ENCODE measurements around the gene KIAA1958. TPM values are rescaled to one million over a fixed set of nuclear protein-coding genes. Genes with fewer than 3 reads are reported as not detected.
A peak's percentile ranks its signal among the peaks of the same experiment; 100 is the strongest.

KIAA1958 gene
- polyA plus RNA-seq, 1 donor, result 3.8 TPM

DNA sequence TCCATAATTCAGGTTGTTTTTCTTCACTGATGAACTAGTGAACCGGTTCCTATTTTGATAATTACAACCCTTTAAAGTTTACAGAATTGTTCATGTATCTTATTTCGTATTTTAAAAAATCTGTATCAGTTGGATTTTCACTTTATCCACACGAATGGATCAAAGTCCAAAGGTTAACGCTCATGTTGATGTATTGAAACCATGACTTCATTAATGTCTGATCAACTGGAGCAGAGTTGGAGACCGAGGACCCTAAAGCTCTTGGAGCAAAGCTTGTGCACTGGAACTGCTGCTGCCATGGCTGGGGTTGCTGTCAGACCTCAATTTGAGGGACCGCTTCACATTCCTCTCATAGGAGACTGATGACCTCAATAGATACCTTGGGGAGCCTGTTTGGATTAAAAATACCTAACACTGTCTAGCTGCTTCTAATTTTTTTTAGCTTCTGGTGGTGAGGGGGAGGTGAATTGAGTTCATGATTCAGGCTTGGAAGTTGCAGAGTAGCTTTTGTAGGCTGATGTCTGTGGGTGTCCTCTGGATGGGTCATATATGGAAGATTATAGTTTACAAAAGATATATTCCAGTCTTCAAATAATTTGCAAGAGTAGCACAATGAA lies 45.1 kb downstream of the KIAA1958 start:
- DNase-seq, result no peak

DNA sequence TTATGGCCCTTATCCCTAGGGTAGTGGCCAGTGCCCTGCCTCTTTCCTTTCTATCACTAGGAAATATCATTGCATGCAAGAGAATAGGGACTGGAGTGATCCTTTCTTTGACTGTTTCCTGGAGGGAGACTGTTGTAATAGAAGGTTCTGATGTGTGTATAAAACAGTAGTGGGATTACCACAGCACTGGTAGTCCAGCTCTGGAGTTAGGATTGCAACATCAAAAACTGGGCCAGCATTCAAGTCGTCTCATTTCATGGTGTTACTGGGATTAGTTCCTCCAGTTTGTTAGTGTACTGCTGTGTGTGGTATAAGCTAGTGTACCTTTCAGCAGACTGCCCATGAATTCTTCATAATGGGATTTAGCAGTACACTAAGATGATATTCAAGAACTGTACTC lies 45.8 kb downstream of the KIAA1958 start:
- DNase-seq, result no peak

DNA sequence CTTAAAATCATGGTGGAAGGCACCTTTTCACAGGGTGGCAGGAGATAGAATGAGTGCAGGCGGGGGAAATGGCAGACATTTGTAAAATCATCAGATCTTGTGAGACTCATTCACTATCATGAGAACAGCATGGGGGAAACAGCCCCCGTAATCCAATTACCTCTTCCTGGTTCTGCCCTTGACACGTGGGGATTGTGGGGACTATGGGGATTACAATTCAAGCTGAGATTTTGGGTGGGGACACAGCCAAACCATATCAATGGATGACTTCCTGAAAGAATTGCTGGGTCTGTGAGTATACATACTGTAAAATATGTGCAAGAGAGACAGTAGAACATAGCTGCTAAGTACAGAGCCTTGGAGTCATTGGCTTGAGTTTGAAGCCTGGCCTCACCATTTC lies 47.0 kb downstream of the KIAA1958 start:
- DNase-seq, result no peak

DNA sequence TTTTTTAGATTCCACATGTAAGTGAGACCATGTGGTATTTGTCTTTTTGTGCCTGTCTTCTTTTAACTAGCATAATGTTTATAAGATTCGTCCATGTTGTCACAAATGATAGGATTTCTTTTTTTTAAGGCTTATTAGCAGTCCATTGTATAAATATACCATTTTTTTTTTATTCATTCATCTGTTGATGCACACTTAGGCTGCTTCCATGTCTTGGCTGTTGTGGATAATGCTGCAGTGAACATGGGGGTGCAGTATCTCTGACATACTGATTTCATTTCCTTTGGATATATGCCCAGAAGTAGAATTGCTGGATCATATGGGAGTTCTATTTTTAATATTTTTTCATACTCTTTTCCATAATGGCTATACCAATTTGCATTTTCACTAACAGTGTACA lies 48.7 kb downstream of the KIAA1958 start:
- peak; percentile 54 for DNase-seq

DNA sequence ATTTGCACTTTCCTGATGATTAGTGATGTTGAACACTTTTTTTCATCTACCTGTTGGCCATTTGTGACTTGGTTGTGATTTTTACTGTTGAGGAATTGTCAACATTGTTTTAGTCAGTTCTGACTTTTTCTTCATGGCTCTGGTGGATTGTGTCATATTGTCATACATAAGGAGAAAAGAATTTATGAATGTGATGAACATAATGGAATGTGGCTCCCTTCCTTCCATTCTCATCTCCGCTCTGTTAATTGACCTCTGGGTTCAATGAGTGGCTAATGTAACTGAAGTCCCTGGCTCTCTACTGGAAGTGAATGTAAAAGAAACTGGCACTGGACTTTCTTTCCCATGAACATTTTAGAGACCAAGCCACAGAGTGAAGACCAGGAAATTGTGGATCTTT lies 49.2 kb downstream of the KIAA1958 start:
- DNase-seq, result no peak

DNA sequence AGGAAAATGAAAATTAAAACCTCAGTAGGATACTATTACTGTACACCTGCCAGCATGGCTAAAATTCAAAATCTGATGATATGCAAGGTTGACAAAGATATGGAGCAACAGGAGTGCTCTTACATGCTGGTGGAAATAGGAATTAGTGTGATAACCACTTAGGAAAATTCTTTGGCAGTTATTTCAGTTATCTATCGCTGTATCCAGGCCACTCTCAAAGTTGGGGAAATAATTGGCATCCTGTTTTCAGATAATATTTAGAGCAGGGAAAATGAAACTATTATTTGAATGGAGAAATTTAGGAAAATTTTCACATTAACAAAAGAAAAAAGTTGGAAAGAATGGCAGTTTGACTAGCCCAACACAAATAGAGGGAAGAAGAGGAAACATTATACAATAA lies 50.9 kb downstream of the KIAA1958 start:
- DNase-seq, result no peak

DNA sequence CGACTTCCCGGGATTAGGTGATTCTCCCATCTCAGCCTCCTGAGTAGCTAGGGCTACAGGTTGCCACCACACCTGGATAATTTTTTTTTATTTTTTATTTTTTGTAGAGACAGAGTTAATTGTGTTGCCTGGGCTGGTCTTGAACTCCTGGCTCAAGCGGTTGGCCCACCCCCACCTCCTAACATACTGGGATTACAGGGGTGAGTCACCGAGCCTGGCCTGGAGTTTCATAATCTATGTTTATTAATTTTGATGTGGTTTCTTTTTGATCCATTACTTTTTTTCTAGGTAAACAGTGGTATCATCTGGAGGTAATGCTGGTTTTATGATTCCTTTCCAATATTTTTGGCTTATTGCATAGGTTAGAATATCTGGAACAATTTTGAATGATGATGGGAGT lies 54.2 kb downstream of the KIAA1958 start:
- no peak for DNase-seq

DNA sequence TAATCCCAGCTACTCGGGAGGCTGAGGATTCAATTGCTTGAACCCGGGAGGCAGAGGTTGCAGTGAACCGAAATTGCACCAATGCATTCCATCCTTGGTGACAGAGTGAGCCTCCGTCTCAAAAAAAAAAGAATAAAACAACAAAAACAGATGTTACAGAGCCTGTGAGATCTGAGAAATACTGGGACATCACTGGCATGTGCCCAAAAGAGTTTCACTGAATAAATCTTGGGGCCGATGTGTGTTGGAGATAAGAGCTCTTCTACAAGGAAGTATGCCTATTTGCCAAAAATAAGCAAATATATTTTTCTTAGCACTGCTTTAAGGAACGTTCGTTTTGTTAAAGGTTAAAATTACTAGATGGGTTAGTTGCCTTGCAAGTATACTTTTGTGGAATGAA lies 55.1 kb downstream of the KIAA1958 start:
- no peak for DNase-seq

DNA sequence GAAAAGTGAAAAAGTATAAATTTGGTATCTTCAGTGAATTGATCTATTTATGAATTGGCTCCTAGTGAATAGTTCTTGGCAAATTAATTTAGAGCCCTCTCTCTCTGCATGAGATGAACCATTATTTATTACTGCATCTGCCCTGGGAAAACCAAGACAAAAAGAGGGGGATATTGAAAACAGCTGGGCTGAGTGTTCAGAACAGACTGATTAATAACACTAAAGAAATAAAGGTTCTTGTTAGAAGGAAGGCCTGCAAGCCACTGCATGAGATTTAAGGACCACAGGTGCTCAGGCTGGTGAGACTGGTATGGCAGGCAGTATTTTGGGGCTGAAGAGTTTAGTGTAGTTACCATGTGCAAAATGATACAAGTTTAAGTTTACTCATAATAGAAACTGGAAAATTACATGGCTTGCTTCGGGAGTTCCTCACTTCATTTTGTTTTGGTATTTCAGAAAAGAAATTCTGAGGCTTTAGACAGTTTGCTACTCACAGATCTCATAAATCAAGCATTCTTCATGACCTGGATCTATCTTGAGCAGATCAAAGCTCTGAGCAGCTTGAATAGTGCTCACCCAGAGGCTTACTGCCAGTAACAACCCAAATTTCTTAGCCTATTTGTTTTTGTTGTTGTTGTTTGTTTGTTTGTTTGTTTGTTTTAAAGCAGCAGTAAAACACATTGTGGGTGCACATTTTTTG lies 56.1 kb downstream of the KIAA1958 start:
- DNase-seq, result no peak

DNA sequence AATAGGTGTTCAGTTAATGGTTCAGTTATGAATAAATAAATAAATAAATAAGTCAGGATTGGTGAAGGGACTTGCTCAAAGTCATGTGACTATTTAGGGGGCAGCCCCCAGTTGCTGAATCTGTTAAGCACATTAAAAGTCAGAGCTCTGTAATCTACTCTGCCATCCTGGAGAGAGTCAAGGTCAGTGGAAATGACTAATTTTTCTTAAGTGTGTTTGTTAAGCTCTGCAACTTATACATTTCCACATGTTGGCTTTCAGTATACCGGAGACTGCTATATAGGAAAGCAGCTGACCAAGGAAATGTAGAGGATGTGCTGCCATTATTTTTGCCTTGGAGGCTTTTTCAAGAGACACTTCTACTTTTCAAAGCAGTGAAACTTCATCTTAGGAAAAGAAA lies 57.9 kb downstream of the KIAA1958 start:
- no peak for DNase-seq

DNA sequence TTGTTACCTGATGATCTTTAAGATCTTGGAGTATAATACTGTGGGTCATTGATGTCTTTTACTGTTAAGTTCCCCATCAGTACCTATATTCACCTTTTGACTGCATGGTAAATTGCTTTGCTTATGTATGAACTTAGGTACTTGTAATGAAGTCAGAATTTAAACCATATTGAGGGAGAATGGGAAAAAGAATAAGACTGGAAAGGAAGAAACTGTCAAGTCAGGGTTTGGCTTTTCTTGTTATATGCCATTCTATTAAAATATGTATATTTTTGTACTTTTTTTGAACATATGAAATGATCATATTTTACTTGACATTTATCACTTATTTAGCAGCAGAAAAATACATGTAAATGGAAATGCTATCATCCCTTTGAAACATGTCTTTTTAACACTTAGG lies 58.6 kb downstream of the KIAA1958 start:
- DNase-seq, result no peak

DNA sequence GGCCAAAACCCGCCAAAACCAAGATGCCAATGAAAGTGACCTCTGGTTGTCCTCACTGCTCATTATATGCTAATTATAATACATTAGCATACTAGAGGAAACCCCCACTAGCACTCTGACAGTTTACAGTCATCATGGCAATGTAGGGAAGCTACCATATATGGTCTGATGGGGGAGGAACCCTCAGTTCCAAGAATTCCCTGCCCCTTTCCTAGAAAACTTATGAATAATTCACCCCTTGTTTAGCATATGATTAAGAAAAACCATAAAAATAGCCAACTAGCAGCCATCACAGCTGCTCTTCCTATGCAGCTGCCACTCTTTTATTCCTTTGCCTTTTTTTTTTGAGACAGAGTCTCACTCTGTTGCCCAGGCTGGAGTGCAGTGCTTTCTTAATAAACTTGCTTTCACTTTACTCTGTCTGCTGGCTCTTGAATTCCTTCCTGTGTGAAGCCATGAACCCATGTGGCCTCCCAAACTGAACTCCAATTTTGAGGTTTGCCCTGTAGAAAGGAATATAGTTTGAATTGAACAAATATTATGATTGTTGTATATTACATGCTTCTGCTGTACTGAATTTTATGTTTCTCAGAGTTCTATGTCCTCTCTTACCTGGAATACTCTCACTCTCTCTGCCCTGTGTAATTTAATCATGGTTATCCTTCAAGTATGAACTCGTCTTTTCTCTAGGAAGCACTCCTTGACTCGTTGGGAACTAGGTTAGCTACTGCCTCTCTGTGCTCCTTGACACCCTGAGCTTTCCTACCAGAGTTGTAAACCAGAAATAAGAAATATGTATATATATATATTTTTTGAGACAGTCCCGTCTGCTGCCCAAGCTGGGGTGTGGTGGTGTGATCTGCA lies 59.8 kb downstream of the KIAA1958 start:
- no peak for DNase-seq

DNA sequence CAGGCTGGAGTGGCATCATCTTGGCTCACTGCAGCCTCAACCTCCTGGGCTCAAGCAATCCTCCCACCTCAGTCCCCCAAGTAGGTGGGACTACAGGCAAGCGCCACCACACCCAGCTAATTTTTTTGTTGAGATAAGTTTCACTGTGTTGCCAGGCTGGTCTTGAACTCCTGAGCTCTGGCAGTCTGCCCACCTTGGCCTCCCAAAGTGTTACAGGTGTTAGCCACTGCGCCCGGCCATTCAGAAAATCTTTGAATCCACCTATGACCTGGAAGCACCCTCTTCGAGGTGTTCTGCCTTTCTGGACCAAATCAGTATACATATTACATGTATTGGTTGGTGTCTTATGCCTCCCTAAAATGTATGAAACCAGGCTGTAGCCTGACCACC lies 61.4 kb downstream of the KIAA1958 start:
- DNase-seq, result no peak

DNA sequence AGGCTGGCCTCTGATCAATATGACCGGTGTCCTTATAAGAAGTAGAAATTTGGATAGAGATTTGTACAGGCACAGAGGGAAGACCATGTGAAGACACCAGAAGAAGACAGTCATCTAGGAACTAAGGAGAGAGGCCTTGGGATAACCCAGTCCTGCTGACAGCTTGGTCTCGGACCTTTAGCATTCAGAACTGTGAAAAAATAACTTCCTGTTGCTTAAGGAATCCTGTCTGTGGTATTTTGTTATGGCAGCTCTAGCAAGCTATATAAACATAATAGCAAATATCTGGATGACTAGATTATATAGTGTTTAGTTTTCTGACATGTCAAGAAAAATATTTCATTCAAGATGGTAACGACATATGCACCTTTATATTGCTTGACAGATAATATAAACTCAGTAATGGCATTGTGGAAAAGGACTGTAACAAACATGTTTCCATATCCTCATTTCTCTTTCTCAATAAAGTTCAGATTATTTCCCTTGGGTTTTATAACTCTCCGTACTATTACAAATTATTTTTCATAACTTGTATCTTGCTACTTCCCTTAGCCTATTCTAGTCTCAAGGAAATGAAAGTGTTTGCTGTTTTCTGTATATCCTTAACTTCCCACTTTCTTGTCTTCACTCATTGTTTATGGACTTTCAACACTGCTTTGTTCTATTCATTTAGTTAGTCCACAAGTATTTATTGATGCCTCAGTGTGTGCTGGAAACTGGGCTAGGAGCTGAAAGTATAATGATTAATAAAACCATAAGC lies 62.4 kb downstream of the KIAA1958 start:
- no peak for DNase-seq

DNA sequence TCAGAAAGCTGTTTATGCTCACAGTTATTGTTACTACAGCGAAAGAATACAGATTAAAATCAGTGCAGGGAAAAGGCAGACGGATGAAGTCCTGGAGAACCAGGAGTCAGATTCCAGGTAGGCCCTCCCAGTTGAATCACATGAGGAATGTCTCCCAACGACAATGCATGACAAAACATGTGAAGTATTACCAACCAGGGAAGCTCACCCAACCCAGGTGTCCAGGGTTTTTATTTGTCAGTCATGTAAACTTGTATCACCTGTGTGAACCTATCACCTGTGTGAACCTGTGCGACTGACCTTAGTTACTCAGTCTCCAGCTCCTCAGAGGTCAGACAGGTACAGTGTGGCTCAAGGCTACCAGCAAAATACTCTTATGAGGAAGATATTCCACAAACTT lies 63.9 kb downstream of the KIAA1958 start:
- DNase-seq, result no peak

DNA sequence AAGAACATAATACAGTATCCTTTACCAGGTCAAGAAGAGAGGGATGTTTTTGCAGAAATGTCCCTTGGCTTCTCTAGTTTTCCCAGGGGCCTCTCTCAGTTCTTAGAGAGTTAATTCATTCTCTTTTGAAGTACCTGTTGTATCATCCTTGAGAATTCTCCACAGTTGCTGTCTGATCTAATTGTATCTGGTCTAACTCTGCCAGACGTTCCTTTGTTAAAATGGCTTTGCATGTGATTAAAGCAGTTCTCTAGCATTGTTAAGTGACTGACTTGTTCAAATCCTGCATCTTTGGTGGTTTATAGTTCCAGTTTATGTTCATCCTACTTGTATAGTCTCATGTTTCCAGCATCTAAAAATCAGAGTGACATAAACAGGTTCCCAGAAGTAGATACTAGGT lies 65.0 kb downstream of the KIAA1958 start:
- DNase-seq, result no peak

DNA sequence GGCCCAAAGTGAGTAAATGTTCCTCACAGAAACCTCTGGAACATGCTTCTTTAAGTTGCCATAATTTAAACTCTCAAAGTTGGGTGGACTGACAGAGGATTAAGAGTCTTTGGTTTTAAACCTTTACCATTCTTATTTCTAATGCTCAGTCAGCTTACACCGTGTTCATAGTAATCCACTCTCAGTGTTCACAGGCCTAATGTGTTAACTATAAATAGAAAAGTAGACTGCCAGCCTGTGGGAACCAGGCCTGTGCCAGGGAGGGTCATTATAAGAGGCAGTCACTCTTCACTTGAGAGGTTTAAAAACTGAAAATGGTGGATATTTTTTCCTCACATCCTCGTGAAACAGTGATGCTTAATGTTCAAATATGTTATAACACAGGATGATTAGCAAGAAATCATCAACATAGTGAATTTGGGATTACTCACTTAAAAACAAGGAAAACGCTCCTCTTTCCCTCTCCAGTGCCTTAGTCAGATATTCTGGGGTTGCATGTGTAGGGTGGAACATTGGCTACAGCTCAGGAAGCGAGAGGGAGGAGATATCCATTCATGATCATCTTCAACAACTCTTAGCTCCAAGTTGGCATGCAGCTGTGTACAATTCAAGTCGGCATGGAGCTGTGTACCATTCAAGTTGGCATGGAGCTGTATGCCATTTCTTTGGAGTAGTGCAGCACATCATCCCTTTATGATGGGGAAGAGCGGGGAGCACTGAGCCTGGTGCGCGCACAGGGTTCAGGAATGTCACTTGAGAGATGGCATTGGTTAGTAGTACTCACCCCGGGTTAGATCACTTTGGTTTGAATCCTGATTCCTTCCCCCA lies 65.8 kb downstream of the KIAA1958 start:
- DNase-seq, result no peak

DNA sequence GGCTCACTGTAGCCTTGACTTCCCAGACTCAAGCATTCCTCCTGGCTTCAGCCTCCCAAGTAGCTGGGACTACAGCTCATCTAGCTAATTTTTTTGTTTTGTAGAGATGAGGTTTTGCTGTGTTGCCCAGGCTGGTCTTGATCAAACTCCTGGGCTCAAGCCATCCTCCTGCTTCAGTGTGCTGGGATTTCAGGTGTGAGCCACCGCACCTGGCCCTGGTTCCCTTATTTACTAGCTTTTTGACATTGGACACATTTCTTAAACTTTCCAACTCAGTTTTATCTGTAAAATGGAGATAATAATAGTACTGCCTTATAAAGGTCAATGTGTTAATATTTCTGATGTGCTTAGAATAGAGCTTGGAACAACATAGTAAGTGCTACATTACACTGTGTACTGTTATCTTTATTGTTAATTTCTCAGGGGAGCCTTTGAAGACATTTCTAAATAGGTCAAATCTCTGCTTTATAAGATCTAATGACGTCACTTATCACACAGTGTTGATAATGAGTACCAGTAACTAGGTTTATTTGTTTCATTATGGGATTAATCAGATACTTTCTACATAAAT lies 66.7 kb downstream of the KIAA1958 start:
- DNase-seq, result no peak

DNA sequence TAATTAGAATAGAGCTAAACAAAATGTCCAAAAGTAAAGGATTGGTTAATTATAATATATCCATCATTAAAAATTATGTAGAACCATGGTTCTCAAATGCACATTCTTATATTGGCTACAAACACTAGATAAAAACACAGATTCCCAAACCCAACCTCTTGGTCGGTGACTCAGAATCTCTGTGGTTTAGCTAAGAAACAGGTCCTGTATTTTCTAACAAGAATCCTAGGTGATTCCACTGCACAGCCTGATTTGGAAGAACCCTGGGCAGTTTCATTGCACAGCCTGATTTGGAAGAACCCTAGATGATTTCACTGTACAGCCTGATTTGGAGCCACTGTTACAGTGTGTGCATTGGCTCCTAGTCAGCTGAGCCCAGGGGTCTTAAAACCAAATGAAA lies 67.9 kb downstream of the KIAA1958 start:
- no peak for DNase-seq

DNA sequence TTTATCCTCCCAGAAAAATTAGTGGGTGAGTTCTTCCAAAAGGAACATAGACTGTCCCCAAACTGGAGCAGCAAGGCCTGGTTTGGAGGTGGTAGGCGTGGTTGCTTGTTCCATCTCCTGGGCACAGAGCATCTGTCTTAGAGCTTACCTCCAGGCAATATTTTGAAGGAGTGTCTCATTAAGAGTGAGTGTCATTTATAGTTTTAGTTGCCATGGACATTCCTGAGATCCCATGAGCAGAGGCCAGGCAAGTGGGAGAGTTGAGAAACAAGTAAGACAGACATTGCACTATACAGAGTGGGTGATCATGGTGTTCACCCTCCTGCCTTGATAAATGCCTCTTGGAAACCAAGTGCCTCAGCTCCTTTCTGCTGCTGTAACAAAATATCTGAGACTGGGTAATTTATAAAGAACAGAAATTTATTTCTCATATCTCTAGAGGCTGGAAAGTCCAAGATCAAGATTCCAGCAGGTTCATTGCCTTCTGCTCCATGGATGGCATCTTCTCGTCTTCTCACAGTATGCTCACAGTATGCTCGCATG lies 68.5 kb downstream of the KIAA1958 start:
- no peak for DNase-seq

DNA sequence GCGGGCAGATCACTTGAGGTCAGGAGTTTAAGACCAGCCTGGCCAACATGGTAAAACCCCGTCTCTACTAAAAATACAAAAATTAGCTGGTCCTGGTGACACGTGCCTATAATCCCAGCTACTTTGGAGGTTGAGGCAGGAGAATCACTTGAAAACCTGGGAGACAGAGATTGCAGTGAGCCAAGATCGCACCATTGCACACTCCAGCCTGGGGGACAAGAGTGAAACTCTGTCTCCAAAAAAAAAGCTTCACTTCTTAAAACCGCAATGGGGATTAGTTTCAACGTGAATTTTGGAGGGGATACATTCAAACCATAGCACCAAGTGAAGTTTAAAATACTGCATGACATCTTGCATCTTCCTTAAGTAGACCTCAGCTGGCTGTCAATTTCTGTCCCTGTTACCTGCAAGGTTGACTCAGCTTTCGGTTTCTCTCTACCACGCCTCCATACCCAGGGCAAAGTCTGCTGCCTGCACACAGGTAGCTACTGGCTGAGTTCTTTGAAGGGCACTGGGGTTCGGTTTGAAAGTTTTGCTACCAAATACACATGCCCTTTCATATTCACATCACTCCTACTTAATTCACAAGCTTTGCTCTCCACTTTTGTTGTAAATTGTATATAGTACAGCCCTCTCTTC lies 69.3 kb downstream of the KIAA1958 start:
- no peak for DNase-seq
